Measurements from ENCODE around the gene RNF157. TPM values are rescaled to one million over a fixed set of nuclear protein-coding genes. Genes with fewer than 3 reads are reported as not detected.
"Not testable (repeated sequence)": the region's sequence is repeated elsewhere in the genome, so short reads cannot be mapped to it uniquely, and the experiment has no call there.

The RNF157 gene
- total RNA-seq, 1 experiment from 2014 or later, result 4.0 TPM

GRCh38 chr17:76226749-76227148 is 13.5 kb downstream of the RNF157 start:
- BruUV-seq (replicated peaks); ATAC-seq; intact Hi-C loops (cut with micrococcal nuclease; ENCODE audit: unreplicated experiment); H3K4me1 ChIP-seq (ENCODE audit: control insufficient read depth, insufficient read depth, low read length); CTCF ChIA-PET; DNase-seq (ENCODE audit: low read depth, low spot score); H3K36me3 ChIP-seq (ENCODE audit: control insufficient read depth, insufficient read depth, low read length); in situ Hi-C loops (cut with HindIII; ENCODE audit: low pct_unique_long_range_greater_than_20kb, low sequenced_read_pairs); H3K27me3 ChIP-seq (ENCODE audit: control insufficient read depth, insufficient read depth, low read length); H3K4me3 ChIP-seq (ENCODE audit: low read depth in 2 of 2, low read length in 2 of 2); POLR2A ChIA-PET; H3K27ac ChIP-seq (ENCODE audit: low read length); H3K9me3 ChIP-seq (ENCODE audit: control insufficient read depth, insufficient read depth, low read depth, low read length): not testable (repeated sequence)

- H3K27me3 ChIP-seq (ENCODE audit: control insufficient read depth, insufficient read depth, low read length); in situ Hi-C loops (cut with HindIII; ENCODE audit: low pct_unique_long_range_greater_than_20kb, low sequenced_read_pairs); H3K36me3 ChIP-seq (ENCODE audit: control insufficient read depth, insufficient read depth, low read length); H3K4me1 ChIP-seq (ENCODE audit: control insufficient read depth, insufficient read depth, low read length); H3K9me3 ChIP-seq (ENCODE audit: control insufficient read depth, insufficient read depth, low read depth, low read length); BruUV-seq (replicated peaks); DNase-seq (ENCODE audit: low read depth, low spot score); H3K27ac ChIP-seq (ENCODE audit: low read length); ATAC-seq; CTCF ChIA-PET; intact Hi-C loops (cut with micrococcal nuclease; ENCODE audit: unreplicated experiment); H3K4me3 ChIP-seq (ENCODE audit: low read depth in 2 of 2, low read length in 2 of 2): not testable (repeated sequence)
- POLR2A ChIA-PET, result interaction anchor here (0.7 kb wide), 1 partner anchor 172 kb away, joined by 8 read pairs; no protein-coding TSS in a partner anchor
These were observed 14.8 kb downstream of the RNF157 start for GRCh38 chr17:76225373-76226086.

- in situ Hi-C loops (cut with HindIII; ENCODE audit: low pct_unique_long_range_greater_than_20kb, low sequenced_read_pairs), result no loop called here
- no peak for ATAC-seq
- Histone ChIP-seq H3K27ac (ENCODE audit: low read length) (no peak overlapping the region), H3K27me3 (ENCODE audit: control insufficient read depth, insufficient read depth, low read length) (no peaks in the 10 kb centered on the region), H3K4me1 (ENCODE audit: control insufficient read depth, insufficient read depth, low read length) (no peaks in the 10 kb centered on the region), H3K4me3 (ENCODE audit: low read depth in 2 of 2, low read length in 2 of 2) (no peak overlapping the region), H3K9me3 (ENCODE audit: control insufficient read depth, insufficient read depth, low read depth, low read length) (no peaks in the 10 kb centered on the region), H3K36me3 (ENCODE audit: control insufficient read depth, insufficient read depth, low read length) (no peaks in the 10 kb centered on the region)
- no peak for TF ChIP-seq TCF7L2 (IDR thresholded peaks at IDR 0.05; ENCODE audit: low read depth, low read length)
- TF ChIP-seq POLR2AphosphoS5 (IDR thresholded peaks at IDR 0.05; ENCODE audit: low read depth, low read length), result no peak
- TF ChIP-seq CTCF (IDR thresholded peaks at IDR 0.05), result no peak
- TF ChIP-seq SIN3A (IDR thresholded peaks at IDR 0.05; ENCODE audit: borderline replicate concordance, insufficient read depth, low read depth, low read length), result no peak
- TF ChIP-seq REST (IDR thresholded peaks at IDR 0.05; ENCODE audit: insufficient read depth in 1 of 2, low read depth in 2 of 2, low read length in 1 of 2), result no peak
- ChIA-PET CTCF (interaction anchor here (0.7 kb wide), 1 partner anchor 56 kb away, joined by 3 read pairs; no protein-coding TSS in a partner anchor), POLR2A (no interaction called here)
- intact Hi-C loops (cut with micrococcal nuclease; ENCODE audit: unreplicated experiment), result no loop called here
- no TSS peak for BruUV-seq (replicated peaks)
- DNase-seq (ENCODE audit: low read depth, low spot score), result no peak
These were observed 16.5 kb downstream of the RNF157 start for GRCh38 chr17:76223802-76224201.

Measured in Panc1 (cell line).